Measurements from ENCODE around the gene NCS1. TPM values are rescaled to one million over a fixed set of nuclear protein-coding genes. Genes with fewer than 3 reads are reported as not detected.

The NCS1 gene
- total RNA-seq, 4 donors from 2014 or later = 11.6 to 32.5 (median 24.3) TPM

DNA sequence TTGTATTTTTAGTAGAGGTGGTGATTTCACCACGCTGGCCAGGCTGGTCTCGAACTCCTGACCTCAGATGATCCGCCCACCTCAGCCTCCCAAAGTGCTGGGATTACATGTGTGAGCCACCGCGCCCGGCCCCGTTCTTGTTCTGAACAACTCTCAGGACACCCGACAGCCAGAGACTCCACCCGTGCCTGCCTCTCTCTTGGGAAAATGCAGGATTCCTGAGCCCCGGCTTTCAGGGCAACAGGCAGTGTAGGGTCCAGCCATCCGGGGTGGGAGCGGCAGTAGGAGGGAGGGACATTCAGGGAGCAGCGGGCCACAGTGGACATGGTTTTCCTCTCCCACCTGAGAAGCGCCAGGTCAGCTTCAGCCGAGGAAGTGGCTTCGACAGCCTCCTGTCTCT lies 34.4 kb downstream of the NCS1 start:
- DNase-seq (ENCODE audit: low spot score in 2 of 2) = peak in 1 of 2 donors; percentile 57
- H3K36me3 ChIP-seq = peaks cover 3% of the 10 kb centered on the region
- 94% methylated on average over 12 of the region's 16 CpGs for WGBS
- no peaks in the 10 kb centered on the region for H3K27me3 ChIP-seq
- peaks cover 4% of the 10 kb centered on the region for H3K4me1 ChIP-seq
- no peaks in the 10 kb centered on the region for H3K9me3 ChIP-seq
- no peak overlapping the region for H3K4me3 ChIP-seq
- H3K27ac ChIP-seq = no peak overlapping the region
- TF ChIP-seq EP300 (IDR thresholded peaks at IDR 0.05) (no peak), POLR2A (IDR thresholded peaks at IDR 0.05) (no peak), POLR2AphosphoS5 (IDR thresholded peaks at IDR 0.05) (no peak), CTCF (IDR thresholded peaks at IDR 0.05) (no peak)

GRCh38 chr9:130207241-130207992 lies 35.2 kb downstream of the NCS1 start:
- Histone ChIP-seq H3K36me3 (peaks cover 3% of the 10 kb centered on the region), H3K27me3 (no peaks in the 10 kb centered on the region), H3K4me3 (no peak overlapping the region), H3K4me1 (peaks cover 7% of the 10 kb centered on the region), H3K9me3 (no peaks in the 10 kb centered on the region), H3K27ac (no peak overlapping the region)
- TF ChIP-seq POLR2AphosphoS5 (IDR thresholded peaks at IDR 0.05) = no peak
- no peak for TF ChIP-seq CTCF (IDR thresholded peaks at IDR 0.05)
- no peak for TF ChIP-seq POLR2A (IDR thresholded peaks at IDR 0.05)
- TF ChIP-seq EP300 (IDR thresholded peaks at IDR 0.05) = no peak
- 65% methylated on average over 11 of the region's 17 CpGs for WGBS
- peak in 1 of 2 donors; percentile 52 for DNase-seq (ENCODE audit: low spot score in 2 of 2)

- H3K9me3 ChIP-seq = no peaks in the 10 kb centered on the region
- TF ChIP-seq CTCF (IDR thresholded peaks at IDR 0.05) = no peak
- no peak for TF ChIP-seq POLR2A (IDR thresholded peaks at IDR 0.05)
- no peak for TF ChIP-seq POLR2AphosphoS5 (IDR thresholded peaks at IDR 0.05)
- TF ChIP-seq EP300 (IDR thresholded peaks at IDR 0.05) = no peak
- 83% methylated on average over 26 of the region's 26 CpGs for WGBS
- no peaks in the 10 kb centered on the region for H3K27me3 ChIP-seq
- H3K4me1 ChIP-seq = peaks cover 18% of the 10 kb centered on the region
- DNase-seq (ENCODE audit: low spot score in 2 of 2) = no peak
- H3K36me3 ChIP-seq = peaks cover 3% of the 10 kb centered on the region
- H3K4me3 ChIP-seq = no peak overlapping the region
- H3K27ac ChIP-seq = no peak overlapping the region
Observed at GRCh38 chr9:130208600-130209347, 36.6 kb downstream of the NCS1 start.

- no peaks in the 10 kb centered on the region for H3K9me3 ChIP-seq
- no peak overlapping the region for H3K4me3 ChIP-seq
- H3K27ac ChIP-seq = no peak overlapping the region
- DNase-seq (ENCODE audit: low spot score in 2 of 2) = no peak
- TF ChIP-seq POLR2AphosphoS5 (IDR thresholded peaks at IDR 0.05) (no peak), EP300 (IDR thresholded peaks at IDR 0.05) (no peak), CTCF (IDR thresholded peaks at IDR 0.05) (no peak), POLR2A (IDR thresholded peaks at IDR 0.05) (no peak)
- 68% methylated on average over 14 of the region's 14 CpGs for WGBS
- H3K36me3 ChIP-seq = peaks cover 3% of the 10 kb centered on the region
- H3K4me1 ChIP-seq = peaks cover 25% of the 10 kb centered on the region
- no peaks in the 10 kb centered on the region for H3K27me3 ChIP-seq
Observed at GRCh38 chr9:130209422-130209821, 37.2 kb downstream of the NCS1 start.
